Stimulated activated naive CD4-positive, alpha-beta T cell treated with Interleukin-2 at 50 U/mL for 16 hours (primary cell): ENCODE data around the gene POLD4.

Experiments used
- DNase-seq: peaks from one replicate; lab custom pipeline; 2025; lab: John Stamatoyannopoulos, UW

Gene POLD4

GRCh38 chr11:67387518-67387917 lies 34.2 kb upstream of the POLD4 start:
- no peak for DNase-seq

GRCh38 chr11:67387069-67387468 lies 33.7 kb upstream of the POLD4 start:
- no peak for DNase-seq

- DNase-seq = no peak
Measured at GRCh38 chr11:67384851-67385366, 31.6 kb upstream of the POLD4 start.

- DNase-seq = peak; percentile 73
Measured at GRCh38 chr11:67382276-67383136, 29.2 kb upstream of the POLD4 start.

- no peak for DNase-seq
Measured at GRCh38 chr11:67381244-67381972, 28.1 kb upstream of the POLD4 start.

GRCh38 chr11:67379061-67380058 lies 26.0 kb upstream of the POLD4 start:
- no peak for DNase-seq

- DNase-seq = no peak
Measured at GRCh38 chr11:67378544-67378943, 25.2 kb upstream of the POLD4 start.

- DNase-seq = no peak
Measured at GRCh38 chr11:67376873-67377808, 23.8 kb upstream of the POLD4 start.

GRCh38 chr11:67376063-67376820 lies 22.9 kb upstream of the POLD4 start:
- DNase-seq = no peak

- DNase-seq = no peak
Measured at GRCh38 chr11:67375320-67376055, 22.1 kb upstream of the POLD4 start.

GRCh38 chr11:67374571-67375281 lies 21.4 kb upstream of the POLD4 start:
- DNase-seq = no peak

- DNase-seq = peak; percentile 72
Measured at GRCh38 chr11:67373648-67374570, 20.6 kb upstream of the POLD4 start.

- DNase-seq = peak; percentile 16
Measured at GRCh38 chr11:67372993-67373647, 19.8 kb upstream of the POLD4 start, which contains the start of gene CLCF1. Gene CLCF1, minus strand, starts transcription at chr11:67373598. Its CDS starts 59 bp downstream, at chr11:67373539.

- DNase-seq = no peak
Measured at GRCh38 chr11:67372321-67372992, 19.1 kb upstream of the POLD4 start.

GRCh38 chr11:67371911-67372320 lies 18.6 kb upstream of the POLD4 start:
- DNase-seq = no peak
